ENCODE measurements around the gene OVCA2.

DNA sequence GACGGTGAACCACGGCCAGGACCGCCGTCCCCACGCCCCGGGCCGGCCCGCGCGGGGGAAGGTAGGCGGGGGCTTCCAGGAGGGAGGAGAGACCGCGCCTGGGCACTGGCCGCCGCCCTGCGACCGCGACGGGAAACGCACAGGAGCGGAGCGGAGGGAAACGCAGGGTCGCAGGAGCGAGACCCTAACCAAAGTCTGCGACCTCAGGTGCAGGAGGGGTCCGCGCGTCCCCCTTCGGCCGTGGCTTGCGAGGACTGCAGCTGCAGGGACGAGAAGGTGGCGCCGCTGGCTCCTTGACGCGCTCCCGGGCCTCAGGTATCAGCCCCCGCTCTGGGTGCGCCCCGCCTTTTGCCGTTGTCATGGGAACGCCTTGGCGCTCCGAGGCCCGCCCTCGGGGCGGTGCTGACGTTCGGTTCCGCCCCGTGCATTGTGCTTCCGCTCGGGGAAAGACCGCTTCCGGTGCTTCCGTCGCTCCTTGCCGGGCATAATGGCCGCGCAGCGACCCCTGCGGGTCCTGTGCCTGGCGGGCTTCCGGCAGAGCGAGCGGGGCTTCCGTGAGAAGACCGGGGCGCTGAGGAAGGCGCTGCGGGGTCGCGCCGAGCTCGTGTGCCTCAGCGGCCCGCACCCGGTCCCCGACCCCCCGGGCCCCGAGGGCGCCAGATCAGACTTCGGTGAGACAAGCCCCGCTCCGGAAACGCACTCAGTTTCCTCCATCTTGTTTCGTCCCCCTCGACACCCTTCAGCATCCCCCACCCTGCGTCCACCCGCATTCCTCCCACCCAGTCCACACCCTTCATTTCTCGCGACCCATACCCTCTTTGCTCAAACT, at the start of gene OVCA2:
- TF ChIP-seq, protein P1, sequence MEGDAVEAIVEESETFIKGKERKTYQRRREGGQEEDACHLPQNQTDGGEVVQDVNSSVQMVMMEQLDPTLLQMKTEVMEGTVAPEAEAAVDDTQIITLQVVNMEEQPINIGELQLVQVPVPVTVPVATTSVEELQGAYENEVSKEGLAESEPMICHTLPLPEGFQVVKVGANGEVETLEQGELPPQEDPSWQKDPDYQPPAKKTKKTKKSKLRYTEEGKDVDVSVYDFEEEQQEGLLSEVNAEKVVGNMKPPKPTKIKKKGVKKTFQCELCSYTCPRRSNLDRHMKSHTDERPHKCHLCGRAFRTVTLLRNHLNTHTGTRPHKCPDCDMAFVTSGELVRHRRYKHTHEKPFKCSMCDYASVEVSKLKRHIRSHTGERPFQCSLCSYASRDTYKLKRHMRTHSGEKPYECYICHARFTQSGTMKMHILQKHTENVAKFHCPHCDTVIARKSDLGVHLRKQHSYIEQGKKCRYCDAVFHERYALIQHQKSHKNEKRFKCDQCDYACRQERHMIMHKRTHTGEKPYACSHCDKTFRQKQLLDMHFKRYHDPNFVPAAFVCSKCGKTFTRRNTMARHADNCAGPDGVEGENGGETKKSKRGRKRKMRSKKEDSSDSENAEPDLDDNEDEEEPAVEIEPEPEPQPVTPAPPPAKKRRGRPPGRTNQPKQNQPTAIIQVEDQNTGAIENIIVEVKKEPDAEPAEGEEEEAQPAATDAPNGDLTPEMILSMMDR (IDR thresholded peaks at IDR 0.05), result peak; percentile 4 to 51 (median 43)
- TF ChIP-seq POLR2A (IDR thresholded peaks at IDR 0.05), result peak; percentile 55 to 81

Measured in adrenal gland (tissue), 5 donors.